ENCODE measurements around the gene ARHGEF3. TPM values are rescaled to one million over a fixed set of nuclear protein-coding genes. Genes with fewer than 3 reads are reported as not detected.

ARHGEF3 gene
- total RNA-seq, 1 donor from 2014 or later: 10.8 TPM

DNA sequence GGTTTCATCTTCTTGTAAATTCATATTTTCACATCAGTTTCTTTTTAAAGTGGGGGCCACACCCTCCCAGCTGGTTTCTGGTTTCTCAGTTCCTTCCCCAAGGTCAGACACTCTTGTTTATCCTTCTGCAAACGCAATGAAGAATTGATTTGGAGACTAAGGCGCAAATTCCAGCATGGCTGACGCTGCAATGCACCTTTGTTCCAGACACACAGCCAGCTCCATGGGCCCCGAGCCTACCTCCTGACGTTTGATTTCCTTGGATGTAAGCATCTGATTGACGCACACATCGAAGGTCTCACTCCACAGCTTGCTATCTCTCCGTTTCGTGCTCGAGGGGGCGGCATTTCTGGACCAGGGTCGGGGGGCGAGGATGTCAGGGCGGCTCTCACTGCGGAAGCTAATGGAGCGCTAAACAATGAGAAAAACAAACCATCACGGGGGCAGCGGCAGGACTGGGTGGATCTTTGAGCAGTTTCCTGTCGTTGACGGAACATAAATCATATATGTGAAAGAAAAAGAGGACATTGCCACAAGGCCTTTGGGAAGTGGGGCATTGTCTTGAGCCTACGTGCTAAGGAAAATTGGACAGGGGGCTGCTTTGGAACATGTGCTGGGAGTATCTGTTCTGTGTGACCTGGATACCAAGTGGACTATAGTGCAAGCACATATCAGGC, 46.9 kb downstream of the ARHGEF3 start:
- Mint-ChIP-seq H3K4me1 (ENCODE audit: low read depth, unreplicated experiment) (no peaks in the 10 kb centered on the region), H3K4me3 (ENCODE audit: unreplicated experiment) (no peak overlapping the region), H3K27ac (ENCODE audit: unreplicated experiment) (no peak overlapping the region)

DNA sequence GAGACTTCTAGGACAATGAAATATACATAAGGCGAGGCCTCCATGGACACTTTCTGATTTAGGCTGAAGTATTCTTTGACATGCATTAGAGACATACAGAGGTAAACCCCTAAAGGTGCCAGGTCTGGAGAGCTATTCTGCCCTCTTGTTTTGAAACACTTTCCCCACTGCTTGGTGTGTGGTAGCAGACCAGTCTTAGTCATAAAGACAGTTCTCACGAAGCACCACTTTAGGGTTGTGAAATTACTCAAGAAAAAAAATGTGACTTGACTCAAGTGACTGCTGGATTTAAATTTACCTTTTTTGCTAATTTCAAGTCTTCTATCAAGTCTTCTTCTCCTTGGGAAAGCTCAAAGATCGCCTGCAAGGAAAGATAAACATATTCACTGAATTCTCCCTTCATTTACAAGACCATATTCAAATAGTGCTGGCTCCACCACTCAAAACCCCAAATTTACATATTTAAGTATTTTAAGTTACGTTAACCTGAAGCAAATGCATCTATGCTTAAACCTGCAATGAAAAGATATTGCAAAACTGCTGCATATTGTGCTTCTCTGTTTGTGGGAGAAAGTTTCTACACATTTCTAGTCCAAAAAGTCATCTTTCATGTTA, 48.4 kb downstream of the ARHGEF3 start:
- H3K4me1 Mint-ChIP-seq (ENCODE audit: low read depth, unreplicated experiment): no peaks in the 10 kb centered on the region

More for the DNA sequence above, 46.9 kb downstream of the ARHGEF3 start:
- no peak for DNase-seq
- TF ChIP-seq CTCF (IDR thresholded peaks at IDR 0.05; ENCODE audit: partially characterized antibody, unreplicated experiment): no peak
- Mint-ChIP-seq H3K27me3 (ENCODE audit: unreplicated experiment) (no peaks in the 10 kb centered on the region), H3K36me3 (ENCODE audit: unreplicated experiment) (no peaks in the 10 kb centered on the region), H3K9me3 (ENCODE audit: unreplicated experiment) (no peaks in the 10 kb centered on the region)

DNA sequence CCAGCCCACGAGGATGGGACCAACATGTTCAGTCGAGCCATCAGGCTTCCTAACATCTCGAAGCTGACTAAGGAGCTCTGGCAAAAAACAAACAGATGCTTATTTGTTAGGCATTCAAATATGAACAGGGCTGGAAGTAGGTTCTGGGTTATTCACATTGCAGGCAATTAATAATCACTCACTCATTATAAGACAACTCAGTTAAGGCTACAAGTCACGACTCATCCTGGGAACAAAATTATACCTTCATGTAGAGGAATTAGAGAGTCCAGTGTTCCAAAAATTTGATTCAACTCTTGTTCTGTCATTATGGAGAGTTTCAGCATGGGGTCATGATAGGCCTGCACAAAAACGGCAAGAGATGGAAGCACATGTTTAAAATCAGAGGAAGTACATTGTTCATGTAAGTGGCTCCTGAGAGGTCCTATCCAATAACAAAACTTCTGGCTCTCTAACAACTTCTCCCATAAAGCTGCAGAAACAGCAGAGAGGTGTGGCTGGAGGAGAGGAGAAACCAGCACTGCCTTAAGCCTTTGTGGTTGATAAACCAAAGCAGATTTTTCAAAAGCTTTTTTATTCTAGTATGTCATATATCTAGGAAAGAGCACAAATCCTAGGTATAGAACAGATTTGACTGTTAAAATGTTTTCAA, 50.6 kb downstream of the ARHGEF3 start:
- Mint-ChIP-seq H3K4me1 (ENCODE audit: low read depth, unreplicated experiment) (no peaks in the 10 kb centered on the region), H3K36me3 (ENCODE audit: unreplicated experiment) (peaks cover 5% of the 10 kb centered on the region), H3K27ac (ENCODE audit: unreplicated experiment) (no peak overlapping the region), H3K4me3 (ENCODE audit: unreplicated experiment) (no peak overlapping the region), H3K27me3 (ENCODE audit: unreplicated experiment) (no peaks in the 10 kb centered on the region), H3K9me3 (ENCODE audit: unreplicated experiment) (no peaks in the 10 kb centered on the region)
- no peak for DNase-seq
- no peak for TF ChIP-seq CTCF (IDR thresholded peaks at IDR 0.05; ENCODE audit: partially characterized antibody, unreplicated experiment)

More for the DNA sequence above, 48.4 kb downstream of the ARHGEF3 start:
- Mint-ChIP-seq H3K27ac (ENCODE audit: unreplicated experiment) (no peak overlapping the region), H3K9me3 (ENCODE audit: unreplicated experiment) (no peaks in the 10 kb centered on the region), H3K36me3 (ENCODE audit: unreplicated experiment) (peaks cover 5% of the 10 kb centered on the region), H3K4me3 (ENCODE audit: unreplicated experiment) (no peak overlapping the region), H3K27me3 (ENCODE audit: unreplicated experiment) (no peaks in the 10 kb centered on the region)
- no peak for DNase-seq
- no peak for TF ChIP-seq CTCF (IDR thresholded peaks at IDR 0.05; ENCODE audit: partially characterized antibody, unreplicated experiment)

DNA sequence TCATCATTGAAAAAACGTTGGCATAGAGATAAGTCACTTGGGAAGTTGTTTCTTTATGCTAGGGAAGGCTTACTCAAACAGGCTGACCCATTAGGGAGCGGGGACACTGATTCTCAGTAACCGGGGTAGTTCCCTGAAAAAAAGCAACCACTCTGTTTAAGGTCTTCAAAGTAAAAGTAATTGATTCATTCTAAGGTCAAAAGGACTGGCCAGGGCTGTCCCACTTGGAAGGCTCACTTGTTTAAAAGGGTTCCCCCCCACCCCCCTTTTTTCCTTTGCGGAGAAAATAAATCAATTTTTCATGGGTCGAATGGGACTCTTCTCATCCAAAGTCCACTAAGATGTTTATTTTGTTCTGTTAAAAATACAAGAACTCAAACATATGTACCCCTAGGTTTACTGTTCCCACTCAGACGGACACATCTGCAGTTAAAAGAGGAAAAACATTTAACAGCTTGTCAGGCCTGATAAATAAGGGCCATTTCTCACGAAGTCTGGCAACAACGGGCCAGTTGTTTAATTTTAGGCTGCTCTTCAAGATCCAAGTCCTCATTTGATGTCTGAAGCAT, 53.0 kb downstream of the ARHGEF3 start:
- no peaks in the 10 kb centered on the region for H3K9me3 Mint-ChIP-seq (ENCODE audit: unreplicated experiment)
- no peaks in the 10 kb centered on the region for H3K4me1 Mint-ChIP-seq (ENCODE audit: low read depth, unreplicated experiment)
- no peaks in the 10 kb centered on the region for H3K27me3 Mint-ChIP-seq (ENCODE audit: unreplicated experiment)
- no peak overlapping the region for H3K4me3 Mint-ChIP-seq (ENCODE audit: unreplicated experiment)
- no peak overlapping the region for H3K27ac Mint-ChIP-seq (ENCODE audit: unreplicated experiment)
- peaks cover 5% of the 10 kb centered on the region for H3K36me3 Mint-ChIP-seq (ENCODE audit: unreplicated experiment)
- TF ChIP-seq CTCF (IDR thresholded peaks at IDR 0.05; ENCODE audit: partially characterized antibody, unreplicated experiment): no peak
- no peak for DNase-seq

Measured in glutamatergic neuron (in vitro differentiated cells).